Left ventricle myocardium inferior (tissue), 1 donor: ENCODE results near the gene AHNAK2. TPM values are rescaled to one million over a fixed set of nuclear protein-coding genes. Genes with fewer than 3 reads are reported as not detected.

Experiments
- DNase-seq: peaks from one replicate; pipeline ENCODE4 v3.0.0-alpha.2; 2020
- H3K27ac ChIP-seq: fragments of 200-600 bp; replicated peaks from 2 replicates; pipeline ENCODE4 v1.8.0; 2021
- H3K27me3 ChIP-seq: fragments of 200-600 bp; 2 replicates; pipeline ENCODE4 v1.8.0; 2021; ENCODE audit warnings: low read depth
- H3K36me3 ChIP-seq: fragments of 200-600 bp; 2 replicates; pipeline ENCODE4 v1.8.0; 2021
- H3K4me1 ChIP-seq: fragments of 200-600 bp; 2 replicates; pipeline ENCODE4 v1.8.0; 2021
- H3K4me3 ChIP-seq: fragments of 200-600 bp; 2 replicates; pipeline ENCODE4 v1.8.0; 2021; ENCODE audit warnings: mild to moderate bottlenecking, moderate library complexity
- H3K9me3 ChIP-seq: fragments of 200-600 bp; replicated peaks from 2 replicates; pipeline ENCODE4 v1.8.0; 2021
- CTCF ChIP-seq: fragments of 200-600 bp; IDR thresholded peaks from 2 replicates; pipeline ENCODE4 v1.8.0; 2021; ENCODE audit warnings: antibody characterized with exemption, mild to moderate bottlenecking, borderline replicate concordance
- intact Hi-C: fragments of 100-400 bp; cut with micrococcal nuclease; formaldehyde crosslinking; loops from one replicate; pipeline ENCODE4 v1.11.0; 2022
- total RNA-seq: library from RNA; stranded (reverse); fragmentation: NEBNext Ultra II Directional; extraction: Animal tissue kit (Norgen Biotek cat#: 25700); gene quantifications from one replicate; pipeline ENCODE4 v1.2.1, GENCODE V29; 2021
- donor health status: DM: no; HTN: yes; CAD: no; lungs with severe emphysema.

Gene AHNAK2
- total RNA-seq, 1 donor from 2014 or later: 2.5 TPM

DNA sequence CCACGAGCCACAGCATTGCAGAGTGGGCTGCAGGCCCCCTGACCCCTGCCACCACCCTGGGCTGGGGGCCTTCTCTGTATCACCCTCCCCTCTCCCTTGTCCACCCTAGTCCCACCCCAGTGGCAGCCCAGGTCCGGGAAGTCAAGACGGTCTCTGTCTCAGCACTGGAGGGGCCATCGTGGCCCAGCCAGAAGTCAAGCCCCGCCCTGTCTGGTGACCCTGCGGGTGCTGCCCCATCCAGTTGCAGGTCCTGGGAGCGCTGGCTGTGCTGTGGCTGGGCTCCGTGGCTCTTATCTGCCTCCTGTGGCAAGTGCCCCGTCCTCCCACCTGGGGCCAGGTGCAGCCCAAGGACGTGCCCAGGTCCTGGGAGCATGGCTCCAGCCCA lies 50.8 kb downstream of the AHNAK2 start:
- H3K36me3 ChIP-seq: no peaks in the 10 kb centered on the region
- H3K27ac ChIP-seq: no peak overlapping the region
- peak; percentile 6 for DNase-seq
- no peak for TF ChIP-seq CTCF
- intact Hi-C loops: no loop called here
- no peak overlapping the region for H3K4me3 ChIP-seq
- H3K9me3 ChIP-seq: peaks cover 9% of the 10 kb centered on the region
- H3K4me1 ChIP-seq: peaks cover 8% of the 10 kb centered on the region
- peaks cover 85% of the 10 kb centered on the region for H3K27me3 ChIP-seq

- intact Hi-C loops: no loop called here
- no peak for TF ChIP-seq CTCF
- DNase-seq: peak; percentile 9
- Histone ChIP-seq H3K27me3 (peaks cover 79% of the 10 kb centered on the region), H3K4me3 (no peak overlapping the region), H3K27ac (no peak overlapping the region), H3K4me1 (peaks cover 2% of the 10 kb centered on the region), H3K9me3 (peaks cover 9% of the 10 kb centered on the region), H3K36me3 (no peaks in the 10 kb centered on the region)
Observed at GRCh38 chr14:104926619-104927431, 51.3 kb downstream of the AHNAK2 start.

DNA sequence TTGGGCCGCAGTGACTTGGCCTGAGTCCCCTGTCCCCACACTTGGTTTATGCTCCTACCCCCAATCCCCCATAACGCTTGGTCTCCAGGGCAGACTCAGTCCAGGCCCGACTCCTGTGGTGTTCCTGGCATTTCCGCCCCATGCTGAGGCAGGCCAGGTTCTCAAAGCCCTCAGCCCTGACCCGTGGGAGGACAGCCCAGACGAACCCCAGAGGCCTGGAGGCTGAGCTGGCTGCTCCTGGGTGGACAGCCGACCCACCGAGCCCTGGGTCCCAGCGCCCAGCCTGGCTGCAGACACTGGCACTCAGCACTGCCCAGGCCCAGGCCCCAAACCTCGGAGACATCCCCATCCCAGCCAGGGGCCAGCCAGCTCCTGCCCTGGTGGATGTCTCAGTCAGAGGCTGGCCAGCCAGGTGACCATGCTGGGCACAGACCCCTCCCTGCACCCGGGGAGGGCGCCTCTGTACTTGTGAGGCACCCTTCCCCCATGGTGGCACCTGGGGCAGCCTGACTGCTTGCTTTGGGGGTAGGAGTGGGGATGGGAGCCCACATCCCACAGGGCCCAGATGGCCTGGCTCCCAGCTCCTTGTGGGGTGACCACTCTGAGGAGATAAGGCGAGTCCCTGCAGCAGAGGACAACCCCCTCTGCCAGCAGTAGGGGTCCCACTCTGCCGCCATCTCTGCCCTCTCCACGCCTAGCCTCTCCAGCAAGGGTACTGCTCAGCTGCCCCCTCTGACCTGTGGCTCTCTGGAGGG lies 52.1 kb downstream of the AHNAK2 start:
- no peak overlapping the region for H3K4me3 ChIP-seq
- peaks cover 9% of the 10 kb centered on the region for H3K9me3 ChIP-seq
- peaks cover 76% of the 10 kb centered on the region for H3K27me3 ChIP-seq
- TF ChIP-seq CTCF: no peak
- no peak overlapping the region for H3K27ac ChIP-seq
- intact Hi-C loops: no loop called here
- H3K4me1 ChIP-seq: no peaks in the 10 kb centered on the region
- H3K36me3 ChIP-seq: no peaks in the 10 kb centered on the region
- DNase-seq: no peak

DNA sequence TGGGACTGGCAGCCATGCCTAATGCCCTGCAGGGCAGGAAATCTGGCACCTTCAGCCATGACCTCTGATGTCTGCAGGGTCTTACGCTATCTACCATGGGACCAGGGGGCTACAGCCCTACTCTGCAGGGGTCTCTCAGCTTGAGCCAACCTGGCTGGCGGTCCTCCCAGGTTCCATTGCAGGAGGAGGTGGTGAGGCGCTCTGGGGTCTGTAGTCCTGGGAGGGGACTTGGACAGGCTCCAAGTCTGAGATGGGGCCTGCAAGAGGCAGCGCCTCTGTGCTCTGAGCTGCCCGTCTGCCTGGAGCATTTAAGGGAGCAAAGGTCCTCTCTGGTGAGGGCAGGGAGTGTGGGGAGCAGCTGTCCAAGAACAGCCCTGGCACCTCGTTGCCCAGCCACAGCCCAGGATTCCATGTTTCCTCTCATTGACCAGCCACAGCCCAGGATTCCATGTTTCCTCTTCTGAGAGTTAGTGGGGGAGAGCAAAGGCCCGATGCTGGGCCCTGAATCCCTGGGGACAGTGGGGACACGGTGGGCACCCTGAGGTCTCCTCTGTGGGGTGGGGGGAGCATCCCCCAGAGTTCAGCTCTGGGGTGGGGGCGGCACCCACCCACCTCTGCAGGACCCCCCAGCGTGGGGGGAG lies 52.8 kb downstream of the AHNAK2 start:
- Histone ChIP-seq H3K4me3 (no peak overlapping the region), H3K9me3 (peaks cover 9% of the 10 kb centered on the region), H3K27ac (no peak overlapping the region), H3K36me3 (no peaks in the 10 kb centered on the region), H3K27me3 (peaks cover 79% of the 10 kb centered on the region), H3K4me1 (no peaks in the 10 kb centered on the region)
- no peak for DNase-seq
- intact Hi-C loops: no loop called here
- TF ChIP-seq CTCF: no peak

DNA sequence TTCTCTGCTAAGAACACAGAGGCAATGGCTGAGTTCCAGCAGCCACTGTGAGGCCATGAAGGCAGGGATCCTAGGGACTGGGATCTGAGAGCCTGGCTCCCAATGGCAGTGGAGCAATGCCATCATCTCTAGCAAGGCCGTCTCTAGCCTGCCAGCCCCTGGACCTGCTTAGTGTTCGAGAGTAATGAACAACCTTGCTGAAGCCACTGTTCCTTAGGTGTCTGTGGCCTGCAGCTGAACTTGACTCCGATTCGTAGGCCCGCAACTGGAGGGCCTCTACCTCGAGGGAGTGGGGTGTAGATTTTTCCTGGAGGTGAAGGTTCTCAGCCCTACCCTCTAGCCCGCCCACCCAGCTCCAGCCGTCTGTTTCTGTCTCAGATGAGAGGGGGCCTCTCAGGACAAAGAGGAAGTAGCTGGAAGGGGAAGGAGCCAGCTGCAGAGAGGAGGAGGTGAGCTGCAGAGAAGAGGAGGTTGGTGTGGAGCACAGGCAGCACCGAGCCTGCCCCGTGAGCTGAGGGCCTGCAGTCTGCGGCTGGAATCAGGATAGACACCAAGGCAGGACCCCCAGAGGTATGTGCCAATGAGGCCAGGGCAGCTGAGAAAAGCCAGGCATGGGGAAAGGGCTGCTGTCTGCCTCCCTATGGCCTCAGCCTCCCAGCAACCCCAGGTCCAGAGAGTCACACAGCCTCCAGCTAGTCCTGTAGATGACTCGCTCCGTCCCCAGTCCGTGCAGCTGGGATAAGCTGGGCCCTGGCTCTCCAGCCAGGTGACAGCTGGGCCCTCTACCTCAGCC lies 53.6 kb downstream of the AHNAK2 start, which contains the start of gene PLD4:
Gene PLD4, plus strand, starts transcription at position 459 of the 793 bp plus-strand sequence. CDS start 2,262 bp downstream, outside the sequence.
- intact Hi-C loops: no loop called here
- Histone ChIP-seq H3K9me3 (peaks cover 9% of the 10 kb centered on the region), H3K27ac (no peak within 1 kb of the TSS), H3K4me3 (no peak within 1 kb of the TSS), H3K27me3 (peaks cover 76% of the 10 kb centered on the region), H3K4me1 (no peaks in the 10 kb centered on the region), H3K36me3 (no peaks in the 10 kb centered on the region)
- no peak for TF ChIP-seq CTCF
- DNase-seq: no peak
